ENCODE measurements around the gene ARHGAP44.

ARHGAP44 gene

DNA sequence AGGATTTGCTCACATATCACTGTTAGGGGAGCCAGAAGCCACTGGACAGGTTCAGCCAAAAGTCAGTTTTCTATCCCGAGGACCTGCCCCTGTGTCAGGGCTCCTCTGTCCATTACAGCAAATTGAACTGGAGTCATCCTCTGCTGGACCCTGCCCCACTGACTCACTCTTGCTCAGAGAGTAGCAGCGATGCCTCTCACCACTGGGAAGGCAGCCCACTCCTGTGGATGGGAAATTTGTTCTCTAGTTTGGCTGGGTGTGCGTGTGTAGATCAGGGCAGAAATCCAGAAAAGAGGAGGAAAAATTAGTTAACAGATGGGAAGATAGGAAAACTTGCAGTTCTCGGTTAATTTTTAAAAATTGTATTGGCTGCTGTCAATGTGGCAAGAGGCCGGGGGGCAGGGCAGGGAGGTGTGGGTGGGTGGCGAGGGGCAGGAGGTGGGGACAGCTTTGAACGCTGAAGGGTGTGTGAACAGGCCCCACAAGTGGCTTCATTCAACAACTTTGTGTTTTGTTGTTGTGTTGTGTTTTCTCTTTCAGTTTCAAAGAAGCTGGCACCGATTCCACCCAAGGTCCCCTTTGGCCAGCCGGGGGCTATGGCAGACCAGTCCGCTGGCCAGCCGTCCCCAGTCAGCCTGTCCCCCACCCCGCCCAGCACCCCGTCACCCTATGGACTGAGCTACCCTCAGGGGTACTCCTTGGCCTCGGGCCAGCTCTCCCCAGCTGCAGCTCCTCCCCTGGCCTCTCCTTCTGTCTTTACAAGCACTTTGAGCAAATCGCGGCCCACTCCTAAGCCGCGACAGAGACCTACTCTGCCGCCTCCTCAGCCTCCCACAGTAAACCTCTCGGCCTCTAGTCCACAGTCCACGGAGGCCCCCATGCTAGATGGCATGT, 194.9 kb downstream of the ARHGAP44 start:
- DNase-seq (ENCODE audit: low read depth): peak; percentile 85
- TF ChIP-seq, protein P1, sequence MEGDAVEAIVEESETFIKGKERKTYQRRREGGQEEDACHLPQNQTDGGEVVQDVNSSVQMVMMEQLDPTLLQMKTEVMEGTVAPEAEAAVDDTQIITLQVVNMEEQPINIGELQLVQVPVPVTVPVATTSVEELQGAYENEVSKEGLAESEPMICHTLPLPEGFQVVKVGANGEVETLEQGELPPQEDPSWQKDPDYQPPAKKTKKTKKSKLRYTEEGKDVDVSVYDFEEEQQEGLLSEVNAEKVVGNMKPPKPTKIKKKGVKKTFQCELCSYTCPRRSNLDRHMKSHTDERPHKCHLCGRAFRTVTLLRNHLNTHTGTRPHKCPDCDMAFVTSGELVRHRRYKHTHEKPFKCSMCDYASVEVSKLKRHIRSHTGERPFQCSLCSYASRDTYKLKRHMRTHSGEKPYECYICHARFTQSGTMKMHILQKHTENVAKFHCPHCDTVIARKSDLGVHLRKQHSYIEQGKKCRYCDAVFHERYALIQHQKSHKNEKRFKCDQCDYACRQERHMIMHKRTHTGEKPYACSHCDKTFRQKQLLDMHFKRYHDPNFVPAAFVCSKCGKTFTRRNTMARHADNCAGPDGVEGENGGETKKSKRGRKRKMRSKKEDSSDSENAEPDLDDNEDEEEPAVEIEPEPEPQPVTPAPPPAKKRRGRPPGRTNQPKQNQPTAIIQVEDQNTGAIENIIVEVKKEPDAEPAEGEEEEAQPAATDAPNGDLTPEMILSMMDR (IDR thresholded peaks at IDR 0.05; ENCODE audit: control insufficient read depth, insufficient read depth, low read depth, low read length, missing control alignments): no peak

DNA sequence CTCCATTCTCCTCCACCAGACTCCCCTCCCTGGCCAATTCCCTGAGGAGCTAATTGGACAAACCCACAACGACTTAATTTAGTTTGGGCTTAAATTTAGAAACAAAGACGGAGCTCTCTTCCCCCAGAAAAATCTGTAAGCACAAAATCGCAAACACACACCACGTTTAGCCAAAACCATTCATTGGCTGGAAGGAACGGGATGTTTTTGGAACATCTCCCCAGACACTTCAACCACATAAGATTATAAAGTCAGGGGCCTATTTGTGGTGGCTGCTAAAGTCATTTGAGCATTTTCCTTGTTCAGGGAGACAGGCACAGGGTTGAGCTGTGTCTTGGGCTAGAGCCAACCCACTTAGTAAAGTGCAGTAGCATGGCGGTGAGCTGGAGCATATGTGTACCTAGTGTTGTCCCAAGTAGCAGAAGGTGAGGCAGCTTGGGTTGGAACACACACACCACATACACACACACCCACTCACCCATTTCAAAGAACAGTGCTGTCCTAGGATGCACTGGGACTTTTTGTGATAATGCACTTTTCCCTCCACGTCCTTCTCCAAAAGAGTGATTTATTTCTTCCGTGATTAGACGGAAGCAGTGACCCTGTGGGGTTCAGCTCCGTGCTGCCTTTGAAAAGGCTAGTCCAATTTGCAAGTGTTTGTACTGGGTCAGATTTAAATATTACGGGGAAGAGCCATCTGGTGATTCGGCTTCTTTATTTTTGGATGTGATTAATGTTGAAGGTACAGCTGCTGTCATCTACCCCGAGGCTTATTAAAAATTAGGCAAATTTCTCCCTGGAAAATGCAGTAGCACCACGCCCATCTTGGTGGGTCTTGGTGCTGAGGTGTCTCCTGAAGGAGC, 196.4 kb downstream of the ARHGAP44 start:
- DNase-seq (ENCODE audit: low read depth): no peak
- H3K4me3 ChIP-seq (ENCODE audit: control insufficient read depth, low read depth, low read length): no peak overlapping the region
- TF ChIP-seq, protein P1 (IDR thresholded peaks at IDR 0.05; ENCODE audit: control insufficient read depth, insufficient read depth, low read depth, low read length, missing control alignments): no peak

More for the DNA sequence above, 194.9 kb downstream of the ARHGAP44 start:
- H3K4me3 ChIP-seq (ENCODE audit: control insufficient read depth, low read depth, low read length): peak overlapping the region; percentile 0

DNA sequence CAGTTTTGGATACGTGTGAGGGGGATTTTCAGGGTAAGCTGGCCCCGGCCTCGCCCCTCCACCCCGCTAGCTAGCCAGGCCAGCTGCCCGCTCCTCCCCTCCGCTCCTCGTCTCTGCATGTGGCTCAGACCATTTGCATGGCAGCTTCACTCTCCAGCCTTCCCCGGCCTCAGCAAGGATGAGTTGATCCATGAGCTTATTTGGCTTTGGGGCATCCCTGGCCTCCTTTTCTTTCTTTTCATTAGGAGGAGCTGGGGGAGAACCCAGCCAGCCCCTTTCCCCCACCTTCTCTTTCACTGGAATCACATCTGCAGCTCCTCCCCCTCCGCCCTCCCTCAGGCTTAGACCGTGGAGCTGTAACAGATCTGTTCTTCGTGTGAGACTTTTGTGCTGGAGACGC, 197.8 kb downstream of the ARHGAP44 start:
- DNase-seq (ENCODE audit: low read depth): no peak
- TF ChIP-seq, protein P1 (IDR thresholded peaks at IDR 0.05; ENCODE audit: control insufficient read depth, insufficient read depth, low read depth, low read length, missing control alignments): no peak

DNA sequence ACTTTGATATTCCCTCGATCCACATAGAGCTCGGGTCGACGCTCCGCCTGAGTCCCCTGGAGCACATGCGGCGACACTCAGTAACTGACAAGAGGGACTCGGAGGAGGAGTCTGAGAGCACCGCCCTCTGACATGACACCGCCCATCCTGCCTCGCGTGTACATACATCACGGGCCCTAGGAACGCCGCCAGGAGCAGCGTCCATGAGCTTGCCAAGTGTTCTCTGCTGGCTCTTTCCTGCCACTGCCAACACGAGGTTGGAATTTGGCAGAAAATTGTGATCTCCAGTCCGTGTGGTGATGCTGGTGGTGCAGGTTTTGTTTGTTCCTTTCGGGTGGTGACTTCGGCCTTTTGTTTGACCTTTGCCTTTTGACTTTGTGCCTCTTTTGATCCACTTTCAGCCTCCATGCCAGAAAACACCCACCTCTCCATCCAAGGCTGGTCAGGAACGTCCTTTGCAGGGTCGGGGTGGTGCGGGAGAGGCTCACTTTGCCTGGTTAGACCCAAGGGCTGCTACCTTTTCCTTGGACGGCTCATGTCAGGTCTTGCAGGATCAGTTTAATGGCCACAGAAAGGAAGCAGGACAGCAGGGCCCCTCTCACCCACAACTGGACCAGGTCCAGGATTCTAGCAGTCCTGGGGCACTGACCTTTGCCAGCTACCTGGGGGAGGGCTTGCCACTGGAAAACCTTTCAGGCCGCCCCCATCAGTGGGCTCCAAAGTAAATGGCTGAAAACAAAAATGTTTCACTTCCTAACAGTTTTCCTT, 200.9 kb downstream of the ARHGAP44 start:
- TF ChIP-seq, protein P1 (IDR thresholded peaks at IDR 0.05; ENCODE audit: control insufficient read depth, insufficient read depth, low read depth, low read length, missing control alignments): no peak
- no peak for DNase-seq (ENCODE audit: low read depth)

More for the DNA sequence above, 197.8 kb downstream of the ARHGAP44 start:
- no peak overlapping the region for H3K4me3 ChIP-seq (ENCODE audit: control insufficient read depth, low read depth, low read length)

DNA sequence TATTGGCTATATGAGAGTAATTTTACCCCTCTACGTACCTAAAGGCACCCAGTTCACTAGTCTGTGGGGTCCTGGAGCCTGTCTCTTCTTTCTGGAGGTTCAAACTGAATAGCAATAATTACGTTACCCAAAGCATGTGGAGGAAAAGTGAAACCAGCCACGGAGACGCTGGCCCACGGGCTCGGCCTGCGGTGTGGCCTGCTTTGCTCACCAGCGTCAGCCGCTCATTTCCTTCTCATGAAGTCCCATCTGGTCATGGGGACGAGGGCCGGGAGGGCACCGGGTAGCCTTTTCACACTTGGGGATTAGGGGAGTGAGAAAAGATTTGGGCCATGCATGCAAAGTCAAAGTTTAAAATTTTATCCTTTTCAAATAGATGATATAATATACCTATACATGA, 201.6 kb downstream of the ARHGAP44 start:
- H3K4me3 ChIP-seq (ENCODE audit: control insufficient read depth, low read depth, low read length): no peak overlapping the region
- no peak for DNase-seq (ENCODE audit: low read depth)
- TF ChIP-seq, protein P1 (IDR thresholded peaks at IDR 0.05; ENCODE audit: control insufficient read depth, insufficient read depth, low read depth, low read length, missing control alignments): no peak

More for the DNA sequence above, 200.9 kb downstream of the ARHGAP44 start:
- no peak overlapping the region for H3K4me3 ChIP-seq (ENCODE audit: control insufficient read depth, low read depth, low read length)

DNA sequence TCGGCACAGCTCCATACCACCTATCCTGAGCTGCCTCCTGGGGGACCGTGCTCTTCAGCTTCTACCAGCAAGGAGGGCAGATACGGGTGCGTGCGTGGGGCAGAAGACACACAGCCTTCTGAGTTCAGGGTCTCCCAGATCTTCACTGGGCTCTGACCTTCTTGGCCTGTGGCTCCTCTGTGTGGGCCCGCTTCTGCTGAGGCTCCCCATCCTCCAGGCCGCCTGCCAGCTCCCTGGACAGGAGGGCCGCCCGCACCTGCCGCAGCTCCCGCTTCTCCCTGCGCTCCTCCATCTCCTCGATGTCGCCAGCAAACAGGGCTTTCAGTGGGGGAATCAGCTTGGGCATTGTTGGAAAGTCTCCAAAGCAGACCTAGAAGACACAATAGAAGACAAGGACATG, 203.4 kb downstream of the ARHGAP44 start:
- TF ChIP-seq, protein P1 (IDR thresholded peaks at IDR 0.05; ENCODE audit: control insufficient read depth, insufficient read depth, low read depth, low read length, missing control alignments): no peak
- H3K4me3 ChIP-seq (ENCODE audit: control insufficient read depth, low read depth, low read length): no peak overlapping the region
- no peak for DNase-seq (ENCODE audit: low read depth)
